Transverse colon (tissue), 4 donors: ENCODE data around the gene UPK2.

Source experiments
- CTCF ChIP-seq, 5 experiments: fragments of 200-600 bp in 3 of 5; fragments of 450-650 bp in 2 of 5; sonication (generic) in 3 of 5; IDR thresholded peaks; 1 replicate in 2 of 5; 2 replicates in 3 of 5; pipeline ENCODE4 v1.5.1; 2016 to 2017; ENCODE audit warnings: antibody characterized with exemption in 5 of 5, inconsistent platforms in 3 of 5, mild to moderate bottlenecking in 2 of 5, moderate library complexity in 1 of 5
- EP300 ChIP-seq: sonication (generic); formaldehyde crosslinking; IDR thresholded peaks from one replicate; pipeline ENCODE4 v1.6.1; 2017; ENCODE audit warnings: antibody characterized with exemption, low read depth
- POLR2AphosphoS5 ChIP-seq, 3 donors: sonication (generic); formaldehyde crosslinking; IDR thresholded peaks; one replicate each; pipeline ENCODE4 v1.6.1; 2016; ENCODE audit warnings: antibody characterized with exemption in 3 of 3

- TF ChIP-seq CTCF (IDR thresholded peaks at IDR 0.05) (no peak), POLR2AphosphoS5 (IDR thresholded peaks at IDR 0.05) (no peak), EP300 (no peak)
These were observed 22.6 kb upstream of the UPK2 start for GRCh38 chr11:118933486-118933885.
